KOPT-K1 (cell line): Measurements from ENCODE around the gene KRTAP4-7.
"Not testable (repeated sequence)": the region's sequence is repeated elsewhere in the genome, so short reads cannot be mapped to it uniquely, and the experiment has no call there.

Experiments used
- H3K27ac ChIP-seq: fragments of 200-600 bp; sonication (generic); 2 replicates; pipeline ENCODE4 v1.5.1; 2016; ENCODE audit warnings: antibody characterized with exemption, mild to moderate bottlenecking, low read depth, low read length; ENCODE audit not compliant: poor library complexity, severe bottlenecking
- H3K36me3 ChIP-seq: fragments of 200-600 bp; sonication (generic); 2 replicates; pipeline ENCODE4 v1.5.1; 2017; ENCODE audit warnings: antibody characterized with exemption, mild to moderate bottlenecking, low read length, moderate library complexity; ENCODE audit not compliant: insufficient read depth
- H3K9me3 ChIP-seq: fragments of 200-600 bp; sonication (generic); 2 replicates; pipeline ENCODE4 v1.5.1; 2017; ENCODE audit warnings: antibody characterized with exemption, low read length, mild to moderate bottlenecking; ENCODE audit not compliant: insufficient read depth, poor library complexity, severe bottlenecking

KRTAP4-7 gene

GRCh38 chr17:41117846-41118386 lies 34.0 kb downstream of the KRTAP4-7 start, which contains the start of gene KRTAP4-11:
Gene KRTAP4-11, minus strand, starts transcription at chr17:41118373. Its CDS starts 58 bp downstream, at chr17:41118315.
- not testable (repeated sequence) for H3K27ac ChIP-seq

DNA sequence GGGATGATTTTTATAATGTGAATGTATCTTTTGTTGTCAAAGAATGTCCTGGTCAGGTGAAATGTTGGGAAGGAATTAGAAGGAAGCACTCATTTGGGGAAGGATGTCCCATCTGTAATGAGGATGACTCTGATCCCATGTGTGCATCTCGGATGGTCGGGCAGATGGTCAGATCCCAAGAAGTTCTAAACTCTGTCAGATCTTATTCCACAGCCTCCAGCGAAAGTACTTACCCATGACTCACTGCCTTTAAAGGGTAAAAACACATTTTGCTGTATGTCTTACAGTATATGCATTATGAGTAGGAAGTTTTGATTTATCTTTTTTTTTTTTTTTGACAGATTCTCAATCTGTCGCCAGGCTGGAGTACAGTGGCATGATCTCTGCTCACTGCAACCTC lies 34.8 kb downstream of the KRTAP4-7 start:
- Histone ChIP-seq H3K9me3 (peaks cover 4% of the 10 kb centered on the region), H3K27ac (no peak overlapping the region), H3K36me3 (no peaks in the 10 kb centered on the region)

More at GRCh38 chr17:41117846-41118386, 34.0 kb downstream of the KRTAP4-7 start, which contains the start of gene KRTAP4-11:
- H3K9me3 ChIP-seq = peaks cover 12% of the 10 kb centered on the region
- not testable (repeated sequence) for H3K36me3 ChIP-seq

- H3K9me3 ChIP-seq, H3K27ac ChIP-seq, H3K36me3 ChIP-seq: not testable (repeated sequence)
These were observed 36.0 kb downstream of the KRTAP4-7 start for GRCh38 chr17:41119696-41120690.

DNA sequence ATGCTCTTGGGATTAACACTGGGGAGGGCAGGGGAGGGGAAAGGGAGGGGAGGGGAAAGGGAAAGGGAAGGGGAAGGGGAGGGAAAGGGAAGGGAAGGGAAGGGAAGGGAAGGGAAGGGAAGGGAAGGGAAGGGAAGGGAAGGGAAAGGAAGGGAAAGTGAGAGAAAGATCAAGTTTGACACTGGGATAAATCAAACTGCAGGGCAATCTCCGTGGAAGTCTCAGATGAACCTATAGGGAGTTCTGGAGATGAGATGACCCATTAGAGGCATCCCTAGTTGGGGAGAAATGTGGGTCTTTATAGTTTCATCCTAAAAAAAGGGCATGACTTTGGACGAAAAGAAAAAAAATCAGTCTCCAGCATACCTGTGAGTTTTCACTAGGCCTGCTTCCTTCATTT lies 37.8 kb downstream of the KRTAP4-7 start:
- Histone ChIP-seq H3K36me3 (no peaks in the 10 kb centered on the region), H3K9me3 (no peaks in the 10 kb centered on the region), H3K27ac (no peak overlapping the region)

- not testable (repeated sequence) for H3K36me3 ChIP-seq, H3K9me3 ChIP-seq, H3K27ac ChIP-seq
These were observed 39.5 kb downstream of the KRTAP4-7 start for GRCh38 chr17:41123292-41123990.

DNA sequence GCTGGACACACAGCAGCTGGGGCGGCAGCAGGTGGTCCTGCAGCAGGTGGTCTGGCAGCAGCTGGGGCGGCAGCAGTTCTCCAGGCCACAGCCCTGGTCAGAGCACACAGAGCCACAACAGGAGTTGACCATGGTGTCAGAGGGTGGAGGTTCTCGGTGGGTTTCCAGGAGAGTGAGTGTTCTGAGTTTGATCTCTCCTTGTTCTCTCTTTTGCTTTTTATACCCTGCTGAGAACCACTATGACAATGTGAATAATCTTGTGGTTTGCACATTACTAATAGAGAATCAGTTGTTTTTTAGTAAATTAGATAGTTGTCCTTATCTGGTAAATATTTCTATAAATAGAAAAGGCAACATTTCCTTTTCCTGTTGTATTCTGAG lies 40.0 kb downstream of the KRTAP4-7 start, which contains the start of gene KRTAP4-12:
KRTAP4-12 (minus strand) TSS at position 192 of the 381 bp plus-strand sequence; CDS start at position 132, 60 bp downstream.
- H3K36me3 ChIP-seq, H3K27ac ChIP-seq, H3K9me3 ChIP-seq: not testable (repeated sequence)

DNA sequence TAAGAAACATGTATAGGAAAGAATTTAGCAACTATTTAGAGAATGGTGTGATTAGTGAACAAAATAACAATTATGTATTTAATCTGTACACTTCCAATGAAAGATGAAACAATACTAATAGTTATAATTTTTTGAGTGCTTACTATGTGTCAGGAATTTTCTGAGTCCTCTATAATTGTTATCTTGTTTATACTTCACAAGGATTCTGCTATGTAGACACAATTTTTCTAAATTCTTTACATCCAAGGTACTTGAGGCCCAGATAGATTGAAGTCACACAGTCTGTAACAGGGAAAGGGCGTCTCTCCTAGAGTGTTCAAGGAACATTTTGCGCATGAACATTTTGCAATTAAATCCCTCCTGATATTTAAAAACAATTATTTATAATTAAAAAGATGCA lies 41.1 kb downstream of the KRTAP4-7 start:
- no peaks in the 10 kb centered on the region for H3K36me3 ChIP-seq
- H3K27ac ChIP-seq = no peak overlapping the region

GRCh38 chr17:41126412-41126811 lies 42.5 kb downstream of the KRTAP4-7 start:
- Histone ChIP-seq H3K27ac (no peak overlapping the region), H3K36me3 (no peaks in the 10 kb centered on the region), H3K9me3 (no peaks in the 10 kb centered on the region)

More for the DNA sequence above, 41.1 kb downstream of the KRTAP4-7 start:
- no peaks in the 10 kb centered on the region for H3K9me3 ChIP-seq

- no peak overlapping the region for H3K27ac ChIP-seq
- no peaks in the 10 kb centered on the region for H3K9me3 ChIP-seq
- no peaks in the 10 kb centered on the region for H3K36me3 ChIP-seq
These were observed 43.4 kb downstream of the KRTAP4-7 start for GRCh38 chr17:41127371-41127770.

DNA sequence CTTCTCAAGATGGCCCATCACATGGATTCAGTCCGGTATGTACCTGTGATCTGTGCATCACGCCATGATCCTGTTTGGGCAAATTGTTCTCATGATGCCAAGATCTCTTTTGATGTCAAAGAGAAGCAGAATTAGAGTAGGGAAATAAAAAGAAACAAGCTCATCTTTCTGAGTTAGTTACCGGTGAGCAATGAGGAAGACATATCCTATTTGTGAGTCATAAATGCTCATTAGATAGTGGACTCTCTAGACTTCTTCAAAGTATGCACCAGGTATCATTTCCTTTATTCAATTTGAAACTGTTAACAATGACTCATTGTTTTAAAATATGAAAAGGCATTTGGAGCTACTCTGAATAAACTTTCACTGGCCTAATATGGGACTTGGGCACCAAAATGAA lies 48.0 kb downstream of the KRTAP4-7 start:
- H3K9me3 ChIP-seq = no peaks in the 10 kb centered on the region
- no peaks in the 10 kb centered on the region for H3K36me3 ChIP-seq
- no peak overlapping the region for H3K27ac ChIP-seq

DNA sequence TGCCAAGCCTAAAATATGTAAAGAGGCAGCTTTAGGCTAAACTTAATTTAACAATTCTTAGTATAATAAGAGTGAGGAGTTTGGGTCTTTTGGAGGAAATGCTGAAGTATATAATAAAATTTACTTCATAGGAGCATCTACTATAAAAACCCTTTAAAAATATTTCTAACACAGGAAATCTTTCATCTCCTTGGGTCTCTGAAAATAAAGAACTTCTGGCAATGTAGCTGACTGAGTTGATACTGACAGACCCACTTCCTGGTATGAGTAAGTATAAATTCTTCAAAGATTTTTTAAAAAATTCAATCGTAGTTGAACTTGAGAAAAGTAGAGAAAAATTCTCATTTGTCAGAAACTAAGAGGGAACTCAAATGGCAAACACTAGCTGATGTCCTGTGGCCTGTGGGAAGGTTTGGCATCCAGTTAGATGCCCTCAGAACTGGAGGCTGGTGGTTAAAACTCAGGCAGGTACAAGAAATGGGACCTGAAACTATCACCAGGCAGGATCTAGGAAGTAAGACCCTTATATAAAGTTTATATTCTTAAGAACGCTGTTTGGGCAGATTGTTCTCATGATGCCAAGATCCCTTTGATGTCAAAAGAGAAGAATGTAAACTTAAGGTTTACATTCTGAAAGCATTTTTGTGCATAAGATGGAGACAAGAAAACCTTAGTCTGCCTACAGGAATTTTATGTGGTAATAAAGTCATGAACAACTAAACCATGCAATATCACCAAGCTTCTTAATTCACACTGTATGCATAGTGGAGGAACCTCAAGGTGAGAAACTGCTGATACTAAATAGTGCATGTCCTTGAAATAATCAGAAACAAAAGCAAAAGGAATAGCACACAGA lies 50.2 kb downstream of the KRTAP4-7 start:
- Histone ChIP-seq H3K27ac (no peak overlapping the region), H3K9me3 (no peaks in the 10 kb centered on the region), H3K36me3 (no peaks in the 10 kb centered on the region)
